K562 (cell line): ENCODE data around the gene LYPD4. TPM values are rescaled to one million over a fixed set of nuclear protein-coding genes. Genes with fewer than 3 reads are reported as not detected.

ENCODE experiments used
- ATAC-seq: fragments of 200-7000 bp; cut with Tn5 transposase; 3 replicates; pipeline ENCODE4 v1.9.1; 2020; ENCODE audit warnings: moderate library complexity
- BruUV-seq: library from RNA; stranded (reverse); fragments of 400-500 nt; replicated peaks from 2 replicates; lab custom pipeline; 2021; lab: Mats Ljungman, UMichigan
- CTCF ChIA-PET: fragments of 300-600 bp; formaldehyde crosslinking; extraction: SDS; loops from one replicate; lab custom pipeline; 2021; ENCODE audit warnings: low intra/inter-chr PET ratio; lab: Yijun Ruan, JAX
- POLR2A ChIA-PET: fragments of 300-600, 350-650 bp; sonication (Branson Sonifier 250); formaldehyde crosslinking; extraction: SDS; loops from one replicate; lab custom pipeline; 2021; ENCODE audit warnings: antibody characterized with exemption, inconsistent platforms; lab: Yijun Ruan, JAX
- DNase-seq, 4 experiments: peaks; one replicate each; pipeline versions ENCODE4 v3.0.0 to v3.0.0-alpha.2; 2011 to 2018; ENCODE audit warnings: low spot score in 3 of 4, mixed read lengths in 3 of 4; ENCODE audit errors: extremely low read depth in 1 of 4
- FAIRE-seq: peaks from 2 replicates; lab custom pipeline; 2011; peaks lifted over from hg19 to GRCh38; lab: Jason Lieb, UNC
- H2AFZ ChIP-seq: 2 replicates; pipeline ENCODE4 v1.6.0; 2011; ENCODE audit warnings: low read depth, low read length, control low read depth, inconsistent platforms
- H3K27ac ChIP-seq: fragments of 200-600 bp; 3 replicates; pipeline ENCODE4 v1.8.0; 2011; ENCODE audit warnings: low read depth, mild to moderate bottlenecking, control low read depth, inconsistent platforms, low read length, moderate library complexity, mixed read lengths; ENCODE audit errors: extremely low read depth
- H3K27me3 ChIP-seq, 2 experiments: fragments of 300-600 bp in 1 of 2; 2 replicates in 1 of 2; 3 replicates in 1 of 2; pipeline versions ENCODE4 v1.6.0 to v1.8.0; 2011; ENCODE audit warnings: inconsistent platforms in 2 of 2, low read length in 2 of 2, mild to moderate bottlenecking in 1 of 2, mixed read lengths in 1 of 2, moderate library complexity in 1 of 2; ENCODE audit not compliant: control insufficient read depth in 2 of 2, insufficient read depth in 2 of 2
- H3K36me3 ChIP-seq: fragments of 300-600 bp; 3 replicates; pipeline ENCODE4 v1.8.0; 2011; ENCODE audit warnings: mild to moderate bottlenecking, low read length, inconsistent platforms; ENCODE audit not compliant: control insufficient read depth, insufficient read depth
- H3K4me1 ChIP-seq, 2 experiments: fragments of 200-600 bp in 1 of 2; replicated peaks in 1 of 2; 2 replicates in 1 of 2; 3 replicates in 1 of 2; pipeline versions ENCODE4 v1.5.1 to v1.8.0; 2011; ENCODE audit warnings: inconsistent platforms in 2 of 2, low read length in 2 of 2, mild to moderate bottlenecking in 1 of 2, mixed read lengths in 1 of 2, moderate library complexity in 1 of 2; ENCODE audit not compliant: control insufficient read depth in 2 of 2, insufficient read depth in 2 of 2
- H3K4me2 ChIP-seq: 2 replicates; pipeline ENCODE4 v1.6.1; 2011; ENCODE audit warnings: low read length, control low read depth, inconsistent platforms, mixed read lengths; ENCODE audit not compliant: insufficient read depth
- H3K4me3 ChIP-seq: fragments of 200-600 bp; sonication (generic), shearing (Covaris generic); 2 replicates; pipeline ENCODE4 v1.5.1; 2016; ENCODE audit warnings: control low read depth, inconsistent platforms
- H3K79me2 ChIP-seq: fragments of 200-600 bp; 3 replicates; pipeline ENCODE4 v1.8.0; 2011; ENCODE audit warnings: low read length, inconsistent platforms; ENCODE audit not compliant: control insufficient read depth, insufficient read depth
- H3K9ac ChIP-seq, 2 experiments: 2 replicates each; pipeline versions ENCODE4 v1.6.0 to v1.6.1; 2011; ENCODE audit warnings: low read depth in 2 of 2, low read length in 2 of 2, control low read depth in 1 of 2, inconsistent platforms in 1 of 2, mild to moderate bottlenecking in 1 of 2, mixed read lengths in 1 of 2; ENCODE audit not compliant: insufficient read depth in 1 of 2
- H3K9me1 ChIP-seq: one replicate; pipeline ENCODE4 v1.6.0; 2011; ENCODE audit warnings: inconsistent platforms, mild to moderate bottlenecking, low read length, moderate library complexity; ENCODE audit not compliant: control insufficient read depth, insufficient read depth
- H3K9me3 ChIP-seq: replicated peaks from 2 replicates; pipeline ENCODE4 v1.5.1; 2011; ENCODE audit warnings: low read depth, low read length, inconsistent platforms; ENCODE audit not compliant: control insufficient read depth, insufficient read depth
- H4K20me1 ChIP-seq: replicated peaks from 2 replicates; pipeline ENCODE4 v1.6.1; 2011; ENCODE audit warnings: low read length, inconsistent platforms, mixed read lengths; ENCODE audit not compliant: control insufficient read depth, insufficient read depth
- CC2D1A ChIP-seq: fragments of 450-650 bp; IDR thresholded peaks from 2 replicates; pipeline ENCODE4 v1.6.1; 2017; ENCODE audit warnings: mild to moderate bottlenecking
- HNRNPK ChIP-seq: fragments of 200-400 bp; formaldehyde crosslinking; IDR thresholded peaks from one replicate; pipeline ENCODE4 v1.6.1; 2018; ENCODE audit warnings: mild to moderate bottlenecking, low read depth, low read length; ENCODE audit not compliant: poor library complexity, severe bottlenecking
- ID3 ChIP-seq, 2 experiments: fragments of 250-450 bp in 1 of 2; fragments of 450-650 bp in 1 of 2; sonication (Bioruptor Pico) in 1 of 2; IDR thresholded peaks; 2 replicates each; pipeline versions ENCODE4 v1.6.1 to v1.8.0; 2016 to 2021; ENCODE audit warnings: mild to moderate bottlenecking in 2 of 2, moderate library complexity in 2 of 2, missing compliant biosample characterization in 1 of 2, missing genetic modification characterization in 1 of 2
- JUND ChIP-seq, 2 experiments: IDR thresholded peaks; 2 replicates in 1 of 2; 3 replicates in 1 of 2; pipeline ENCODE4 v1.6.1; 2011; ENCODE audit warnings: borderline replicate concordance in 2 of 2, low read depth in 2 of 2, low read length in 2 of 2, improper control_type of control experiment in 1 of 2, missing biosample characterization in 1 of 2, missing genetic modification characterization in 1 of 2, missing genetic modification reagents in 1 of 2
- KDM1A ChIP-seq, 2 experiments: fragments of 450-650 bp; IDR thresholded peaks; 2 replicates each; pipeline ENCODE4 v1.6.1; 2016; ENCODE audit warnings: mild to moderate bottlenecking in 2 of 2
- MXI1 ChIP-seq: IDR thresholded peaks from 2 replicates; pipeline ENCODE4 v1.6.1; 2011; ENCODE audit warnings: low read depth, mild to moderate bottlenecking, improper control_type of control experiment, low read length
- RAD51 ChIP-seq: fragments of 450-650 bp; IDR thresholded peaks from 2 replicates; pipeline ENCODE4 v1.7.1; 2016; ENCODE audit warnings: low read depth, mild to moderate bottlenecking, borderline replicate concordance
- RB1 ChIP-seq: fragments of 450-650 bp; IDR thresholded peaks from 2 replicates; pipeline ENCODE4 v1.6.1; 2017; ENCODE audit warnings: low read depth, mild to moderate bottlenecking
- SNRNP70 ChIP-seq: fragments of 200-400 bp; formaldehyde crosslinking; optimal IDR thresholded peaks from 2 replicates; pipeline ENCODE3; 2017; ENCODE audit warnings: low read depth, low read length
- TFAP4 ChIP-seq: sonication (generic); formaldehyde crosslinking; IDR thresholded peaks from 2 replicates; pipeline ENCODE4 v1.8.0; 2022; ENCODE audit warnings: missing genetic modification reagents, mild to moderate bottlenecking, moderate library complexity, borderline replicate concordance
- ZFX ChIP-seq: sonication (generic); formaldehyde crosslinking; IDR thresholded peaks from 2 replicates; pipeline ENCODE4 v1.8.0; 2022; ENCODE audit warnings: mild to moderate bottlenecking, missing genetic modification reagents, moderate library complexity
- ZNF24 ChIP-seq: fragments of 450-650 bp; IDR thresholded peaks from 2 replicates; pipeline ENCODE4 v1.6.1; 2016
- ZNF263 ChIP-seq: sonication (generic); formaldehyde crosslinking; IDR thresholded peaks from 2 replicates; pipeline ENCODE4 v1.8.0; 2022; ENCODE audit warnings: mild to moderate bottlenecking, missing genetic modification reagents, borderline replicate concordance
- ZNF586 ChIP-seq: fragments of 450-650 bp; formaldehyde crosslinking; conservative IDR thresholded peaks from 2 replicates; pipeline ENCODE4 v1.4.0; 2020; ENCODE audit warnings: mild to moderate bottlenecking, moderate library complexity
- WGBS: fragments of 100-300 bp; shearing (Covaris generic); methylation state at CpG from one replicate; pipeline ENCODE4 v1.1.6; 2016; ENCODE audit warnings: low coverage, mixed read lengths; ENCODE audit not compliant: insufficient coverage; ENCODE audit errors: missing lambda C conversion rate; 5-methylcytosine and 5-hydroxymethylcytosine counted together
- in situ Hi-C: fragments of 300-500 bp; cut with MboI; formaldehyde crosslinking; loops from 4 replicates; pipeline ENCODE4 v1.15.0; 2018; ENCODE audit warnings: inconsistent platforms, mixed read lengths
- intact Hi-C: fragments of 100-400 bp; cut with micrococcal nuclease; formaldehyde crosslinking; loops from 2 replicates; pipeline ENCODE4 v1.14.2; 2022
- polyA plus RNA-seq, 8 experiments: library from polyadenylated mRNA; depleted of rRNA in 4 of 8; stranded (reverse) in 5 of 8; unstranded in 3 of 8; fragments of >200 nt; fragmentation: Nextera tagmentation in 2 of 8; fragmentation: Illumina TruSeq in 1 of 8; extraction: Ambion mirVana in 2 of 8; extraction: Trizol in 1 of 8; gene quantifications; 2 replicates each; pipeline versions ENCODE4 v1.2.1 to v1.2.3, GENCODE V29; 2011 to 2014; ENCODE audit warnings: inconsistent platforms in 1 of 8, missing spikeins in 1 of 8
- total RNA-seq, 7 experiments: library from RNA; depleted of rRNA in 6 of 7; stranded (reverse); fragments of >200 nt in 6 of 7; fragmentation: Illumina TruSeq in 2 of 7; extraction: Trizol in 2 of 7; gene quantifications; 2 replicates each; pipeline versions ENCODE4 v1.2.1 to v1.2.3, GENCODE V29; 2011 to 2021; ENCODE audit warnings: low replicate concordance in 1 of 7
- TF ChIP-seq, protein P1 (sequence below): fragments of 450-650 bp; IDR thresholded peaks from 2 replicates; pipeline ENCODE4 v1.7.1; 2018; ENCODE audit warnings: mild to moderate bottlenecking, low read depth; ENCODE audit not compliant: partially characterized antibody

Gene LYPD4
- total and polyA plus RNA-seq, 9 of the 15 experiments (the other 6 are each of a cell fraction or from before 2014, with no cell fraction given) = 0.11 TPM; not detected in 8

DNA sequence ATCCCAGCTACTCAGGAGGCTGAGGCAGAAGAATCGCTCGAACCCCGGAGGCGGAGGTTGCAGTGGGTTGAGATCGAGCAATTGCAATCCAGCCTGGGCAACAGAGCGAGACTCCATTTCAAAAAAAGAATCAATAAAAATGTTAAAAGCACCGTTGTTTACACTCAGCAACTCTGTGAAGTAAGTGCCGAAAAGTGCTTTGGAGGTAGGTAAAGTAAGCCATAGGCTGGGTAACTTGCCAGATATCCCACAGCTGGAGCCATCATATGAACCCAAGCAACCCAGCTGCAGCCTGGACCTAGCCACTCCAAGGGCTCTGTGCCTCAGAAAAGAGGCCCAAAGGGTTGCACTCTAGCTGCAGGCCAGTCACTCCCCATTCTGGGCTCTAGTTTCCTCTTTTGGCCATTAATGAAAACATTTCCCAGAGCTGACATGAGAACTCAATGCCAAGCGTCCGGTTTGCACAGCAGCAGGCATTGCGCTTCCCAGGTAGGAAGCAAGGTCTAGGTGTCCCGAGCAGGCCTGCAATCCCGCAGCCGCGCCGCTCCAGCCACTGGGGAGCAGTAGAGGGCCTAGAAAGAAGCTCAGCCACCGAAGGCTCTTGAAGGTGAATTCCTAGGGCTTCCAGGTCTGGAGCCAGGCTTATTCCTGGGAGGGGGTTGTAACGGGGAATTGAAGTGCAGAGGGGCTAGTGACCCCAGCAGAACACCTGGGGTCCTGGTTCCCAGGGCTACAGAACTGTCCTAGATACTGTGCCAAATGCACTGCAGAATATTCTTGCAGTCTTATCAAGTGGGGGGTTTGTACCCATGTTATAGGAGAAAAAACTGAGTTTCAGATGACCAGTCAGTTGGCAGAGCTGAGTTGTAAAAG lies 28.5 kb upstream of the LYPD4 start:
- H3K4me3 ChIP-seq = no peak overlapping the region
- 26% methylated on average over 18 of the region's 18 CpGs for WGBS
- in situ Hi-C loops (loop anchor here (5.0 kb wide), 1 partner anchor 74 kb away; no protein-coding TSS in a partner anchor), intact Hi-C loops (loop anchor here (1.0 to 2.0 kb wide), 3 partner anchors 61 to 86 kb away; partner anchors contain the start of gene RABAC1)
- no TSS peak for BruUV-seq
- no peak overlapping the region for H3K4me2 ChIP-seq
- peaks cover 34% of the 10 kb centered on the region for H4K20me1 ChIP-seq
- ChIA-PET POLR2A (interaction anchor here (0.6 to 6.2 kb wide), 10 partner anchors 8 to 95 kb away, joined by 3 to 54 read pairs (median 4); partner anchors contain the start of genes RABAC1 and RPS19), CTCF (interaction anchor here (1.0 to 5.4 kb wide), 3 partner anchors 78 to 162 kb away, joined by 5 to 35 read pairs (median 18); no protein-coding TSS in a partner anchor)
- H3K4me1 ChIP-seq = peaks cover 19 to 38% of the 10 kb centered on the region in 2 experiments
- H3K27ac ChIP-seq = no peak overlapping the region; the same call in 2 of the 3 replicates
- ATAC-seq (peak; percentile 82), FAIRE-seq (peak; percentile 87), DNase-seq (peak in 2 of 4 experiments; percentile 71 to 85)
- no peaks in the 10 kb centered on the region for H3K27me3 ChIP-seq
- peaks cover 38% of the 10 kb centered on the region; the same call in 2 of the 3 replicates for H3K36me3 ChIP-seq
- H3K79me2 ChIP-seq = peaks cover 6% of the 10 kb centered on the region
- no peaks in the 10 kb centered on the region for H3K9me1 ChIP-seq
- H3K9ac ChIP-seq = no peak overlapping the region
- no peak overlapping the region for H2AFZ ChIP-seq
- no peaks in the 10 kb centered on the region for H3K9me3 ChIP-seq
- TF ChIP-seq ZNF263 (CRISPR knock-in tag) = peak; percentile 35; the same call in 1 of the 2 replicates
- TF ChIP-seq SNRNP70 = peak; percentile 85
- TF ChIP-seq RB1 = peak; percentile 27; the same call in 1 of the 2 replicates
- TF ChIP-seq ZNF586 (CRISPR knock-in tag) = no peak
- TF ChIP-seq JUND (IDR thresholded peaks at IDR 0.05; ENCODE audit: borderline replicate concordance, low read depth, low read length) = 0 out of 2 replicates have a peak, but pooled peaks have one; percentile 4
- no peak; the same call in 2 of the 3 replicates for TF ChIP-seq JUND (tag; IDR thresholded peaks at IDR 0.05; ENCODE audit: borderline replicate concordance, low read depth, low read length)
- peak; percentile 44; the same call in 1 of the 2 replicates for TF ChIP-seq CC2D1A
- TF ChIP-seq RAD51 = no peak
- TF ChIP-seq KDM1A (IDR thresholded peaks at IDR 0.05) = no peak
- 0 out of 2 replicates have a peak, but pooled peaks have one; percentile 17 for TF ChIP-seq ZFX (CRISPR knock-in tag)
- TF ChIP-seq ZNF24 = no peak
- TF ChIP-seq, protein P1, sequence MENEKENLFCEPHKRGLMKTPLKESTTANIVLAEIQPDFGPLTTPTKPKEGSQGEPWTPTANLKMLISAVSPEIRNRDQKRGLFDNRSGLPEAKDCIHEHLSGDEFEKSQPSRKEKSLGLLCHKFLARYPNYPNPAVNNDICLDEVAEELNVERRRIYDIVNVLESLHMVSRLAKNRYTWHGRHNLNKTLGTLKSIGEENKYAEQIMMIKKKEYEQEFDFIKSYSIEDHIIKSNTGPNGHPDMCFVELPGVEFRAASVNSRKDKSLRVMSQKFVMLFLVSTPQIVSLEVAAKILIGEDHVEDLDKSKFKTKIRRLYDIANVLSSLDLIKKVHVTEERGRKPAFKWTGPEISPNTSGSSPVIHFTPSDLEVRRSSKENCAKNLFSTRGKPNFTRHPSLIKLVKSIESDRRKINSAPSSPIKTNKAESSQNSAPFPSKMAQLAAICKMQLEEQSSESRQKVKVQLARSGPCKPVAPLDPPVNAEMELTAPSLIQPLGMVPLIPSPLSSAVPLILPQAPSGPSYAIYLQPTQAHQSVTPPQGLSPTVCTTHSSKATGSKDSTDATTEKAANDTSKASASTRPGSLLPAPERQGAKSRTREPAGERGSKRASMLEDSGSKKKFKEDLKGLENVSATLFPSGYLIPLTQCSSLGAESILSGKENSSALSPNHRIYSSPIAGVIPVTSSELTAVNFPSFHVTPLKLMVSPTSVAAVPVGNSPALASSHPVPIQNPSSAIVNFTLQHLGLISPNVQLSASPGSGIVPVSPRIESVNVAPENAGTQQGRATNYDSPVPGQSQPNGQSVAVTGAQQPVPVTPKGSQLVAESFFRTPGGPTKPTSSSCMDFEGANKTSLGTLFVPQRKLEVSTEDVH = peak; percentile 29
- no peak for TF ChIP-seq ID3 (CRISPR knock-in tag; IDR thresholded peaks at IDR 0.05)
- no peak for TF ChIP-seq ID3 (tag; IDR thresholded peaks at IDR 0.05)
- TF ChIP-seq TFAP4 (CRISPR knock-in tag) = peak; percentile 57
- no peak for TF ChIP-seq HNRNPK
- no peak for TF ChIP-seq MXI1
